Measurements from ENCODE around the gene SCARF2. TPM values are rescaled to one million over a fixed set of nuclear protein-coding genes. Genes with fewer than 3 reads are reported as not detected.

Gene SCARF2
- total and polyA plus RNA-seq, 2 experiments from 2014 or later, result 7.9 to 45.6 TPM

DNA sequence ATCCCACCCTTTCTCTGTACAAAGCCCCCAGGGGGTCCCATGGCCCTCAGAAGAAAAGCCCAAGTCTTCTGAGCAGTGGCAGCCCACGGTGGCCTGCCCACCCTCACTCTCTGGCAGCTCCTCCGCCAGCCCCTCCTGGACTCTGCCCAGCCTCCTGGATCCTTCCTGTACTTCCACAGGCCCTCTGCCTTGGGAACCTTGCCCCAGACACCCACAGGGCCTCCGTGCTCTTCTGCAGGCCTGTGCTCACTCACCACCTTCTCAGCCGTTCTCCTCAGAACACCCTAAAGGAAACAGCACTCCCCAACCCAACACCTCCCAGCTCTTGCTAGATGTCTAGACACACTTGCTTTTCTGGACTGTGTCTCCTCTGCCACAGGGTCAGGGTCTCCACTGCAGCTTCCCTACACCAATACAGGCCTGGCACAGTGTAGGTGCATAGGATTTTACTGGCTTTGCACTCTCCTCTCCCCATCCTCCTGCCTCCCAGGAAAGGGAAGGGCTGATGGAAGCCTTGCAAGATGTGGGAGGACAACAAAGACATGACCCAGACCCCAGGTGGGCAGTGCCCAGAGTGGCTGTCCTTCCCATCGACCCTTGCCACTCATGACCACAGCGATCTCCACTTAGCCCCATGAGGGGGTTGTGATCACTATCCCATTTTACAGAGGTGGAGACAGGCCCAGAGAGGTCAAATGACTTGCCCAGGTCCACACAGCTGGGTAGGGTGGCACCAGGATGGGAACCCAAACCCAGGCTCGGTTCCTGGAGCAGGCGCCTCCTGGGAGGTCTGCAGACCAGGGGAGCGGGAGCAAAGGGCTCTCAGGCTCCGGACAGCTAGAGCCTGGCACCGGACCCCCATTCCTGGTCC is 2.0 kb downstream of the SCARF2 start:
- TF ChIP-seq EZH2phosphoT487 (IDR thresholded peaks at IDR 0.05; ENCODE audit: insufficient read depth, low read depth) (no peak), EZH2 (IDR thresholded peaks at IDR 0.05; ENCODE audit: insufficient read depth, poor library complexity, severe bottlenecking) (no peak)
- H3K9me3 ChIP-seq (ENCODE audit: low read depth), result no peaks in the 10 kb centered on the region
- in situ Hi-C loops (cut with MboI), result no loop called here
- H3K9me2 ChIP-seq (ENCODE audit: insufficient read depth), result no peaks in the 10 kb centered on the region
- H3K36me3 ChIP-seq (ENCODE audit: low read depth), result no peaks in the 10 kb centered on the region
- H2AFZ ChIP-seq, result no peak overlapping the region
- no peaks in the 10 kb centered on the region for H3F3A ChIP-seq (ENCODE audit: insufficient read depth)
- H3K4me1 ChIP-seq (ENCODE audit: insufficient read depth), result peaks cover 11% of the 10 kb centered on the region
- H3K27ac ChIP-seq, result peak overlapping the region; percentile 11
- H3K9ac ChIP-seq, result peak overlapping the region; percentile 91
- WGBS, 2 experiments (ENCODE audit: low coverage in 1 of 2, low lambda C conversion rate in 2 of 2, missing lambda C conversion rate in 2 of 2), result 43 to 60% methylated on average over 6 to 11 of the region's 11 CpGs
- H3K4me2 ChIP-seq (ENCODE audit: unreplicated experiment), result peak overlapping the region; percentile 85
- peaks cover 5% of the 10 kb centered on the region; the same call in 1 of the 2 replicates for H4K20me1 ChIP-seq (ENCODE audit: insufficient read depth)
- DNase-seq, result no peak
- peak overlapping the region; percentile 95 for H3K4me3 ChIP-seq
- H3K27me3 ChIP-seq (replicated peaks; ENCODE audit: insufficient read depth), result no peaks in the 10 kb centered on the region
- peaks cover 63% of the 10 kb centered on the region for H3K79me2 ChIP-seq (ENCODE audit: insufficient read depth)

DNA sequence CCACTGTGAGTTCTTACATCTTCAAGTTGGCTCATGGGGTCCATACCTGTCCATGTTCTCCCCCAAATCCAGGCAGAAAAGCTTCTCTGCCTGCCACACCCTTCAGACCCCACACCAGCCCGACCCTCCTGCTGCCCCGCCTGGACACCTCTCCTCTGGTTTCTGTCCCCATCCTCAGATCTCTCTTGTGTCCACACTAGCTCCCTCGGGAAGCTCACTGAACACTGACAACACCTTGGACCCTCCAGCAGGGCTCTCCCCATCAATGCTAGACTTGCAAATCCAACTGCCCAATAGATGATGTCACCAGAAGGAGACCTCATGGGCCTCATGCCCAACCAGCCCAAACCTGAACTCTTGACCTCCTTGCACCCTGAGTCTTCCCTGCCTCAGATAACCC is 2.9 kb downstream of the SCARF2 start:
- H4K20me1 ChIP-seq (ENCODE audit: insufficient read depth), result peaks cover 5% of the 10 kb centered on the region; the same call in 1 of the 2 replicates

DNA sequence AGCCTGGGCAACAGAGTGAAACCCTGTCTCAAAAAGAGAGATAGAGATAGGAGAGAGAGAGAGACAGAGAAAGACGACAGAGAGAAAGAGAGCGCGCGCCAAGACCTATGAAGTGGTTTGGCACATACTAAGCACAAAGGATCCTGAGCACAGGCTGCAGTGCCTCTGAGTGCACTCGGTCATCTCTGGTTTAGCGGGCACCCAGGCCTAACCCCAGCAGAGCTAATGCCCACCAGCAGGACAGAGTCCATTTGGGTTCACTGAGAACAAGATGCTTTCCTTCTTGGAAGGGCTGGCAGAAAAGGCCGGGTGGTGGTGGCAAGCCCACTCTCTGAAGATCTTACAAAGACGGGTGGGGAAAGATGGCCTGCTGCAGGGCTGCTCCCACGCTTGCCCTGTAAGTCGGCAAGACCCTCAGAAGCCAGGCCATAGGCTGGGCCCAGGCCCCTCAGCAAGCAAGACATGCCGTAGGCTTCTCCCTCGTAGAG is 3.3 kb downstream of the SCARF2 start:
- H3K4me2 ChIP-seq (ENCODE audit: unreplicated experiment), result no peak overlapping the region
- no peak overlapping the region for H3K27ac ChIP-seq
- H4K20me1 ChIP-seq (ENCODE audit: insufficient read depth), result peaks cover 5% of the 10 kb centered on the region; the same call in 1 of the 2 replicates
- TF ChIP-seq EZH2phosphoT487 (IDR thresholded peaks at IDR 0.05; ENCODE audit: insufficient read depth, low read depth) (no peak), EZH2 (IDR thresholded peaks at IDR 0.05; ENCODE audit: insufficient read depth, poor library complexity, severe bottlenecking) (no peak)
- H3K4me1 ChIP-seq (ENCODE audit: insufficient read depth), result peaks cover 11% of the 10 kb centered on the region
- WGBS, 2 experiments (ENCODE audit: low coverage in 1 of 2, low lambda C conversion rate in 2 of 2, missing lambda C conversion rate in 2 of 2), result 91 to 93% methylated on average over 12 of the region's 12 CpGs
- H3K9ac ChIP-seq, result no peak overlapping the region
- H3K4me3 ChIP-seq, result no peak overlapping the region
- H3K79me2 ChIP-seq (ENCODE audit: insufficient read depth), result peaks cover 76% of the 10 kb centered on the region
- H3K27me3 ChIP-seq (replicated peaks; ENCODE audit: insufficient read depth), result no peaks in the 10 kb centered on the region
- H3K36me3 ChIP-seq (ENCODE audit: low read depth), result no peaks in the 10 kb centered on the region
- no peaks in the 10 kb centered on the region for H3F3A ChIP-seq (ENCODE audit: insufficient read depth)
- H2AFZ ChIP-seq, result no peak overlapping the region
- in situ Hi-C loops (cut with MboI), result no loop called here
- no peaks in the 10 kb centered on the region for H3K9me3 ChIP-seq (ENCODE audit: low read depth)
- H3K9me2 ChIP-seq (ENCODE audit: insufficient read depth), result no peaks in the 10 kb centered on the region
- DNase-seq, result no peak

More for the DNA sequence above, 2.9 kb downstream of the SCARF2 start:
- no peak overlapping the region for H3K4me3 ChIP-seq
- no peak overlapping the region for H3K9ac ChIP-seq
- H3K79me2 ChIP-seq (ENCODE audit: insufficient read depth), result peaks cover 72% of the 10 kb centered on the region
- no peaks in the 10 kb centered on the region for H3K36me3 ChIP-seq (ENCODE audit: low read depth)
- no peaks in the 10 kb centered on the region for H3F3A ChIP-seq (ENCODE audit: insufficient read depth)
- no peaks in the 10 kb centered on the region for H3K9me2 ChIP-seq (ENCODE audit: insufficient read depth)
- H2AFZ ChIP-seq, result no peak overlapping the region
- 76 to 94% methylated on average over 3 of the region's 3 CpGs for WGBS, 2 experiments (ENCODE audit: low coverage in 1 of 2, low lambda C conversion rate in 2 of 2, missing lambda C conversion rate in 2 of 2)
- H3K9me3 ChIP-seq (ENCODE audit: low read depth), result no peaks in the 10 kb centered on the region
- no peak overlapping the region for H3K4me2 ChIP-seq (ENCODE audit: unreplicated experiment)
- TF ChIP-seq EZH2phosphoT487 (IDR thresholded peaks at IDR 0.05; ENCODE audit: insufficient read depth, low read depth), result no peak
- no peak for TF ChIP-seq EZH2 (IDR thresholded peaks at IDR 0.05; ENCODE audit: insufficient read depth, poor library complexity, severe bottlenecking)
- no peak overlapping the region for H3K27ac ChIP-seq
- no peak for DNase-seq
- in situ Hi-C loops (cut with MboI), result no loop called here
- H3K27me3 ChIP-seq (replicated peaks; ENCODE audit: insufficient read depth), result no peaks in the 10 kb centered on the region
- peaks cover 11% of the 10 kb centered on the region for H3K4me1 ChIP-seq (ENCODE audit: insufficient read depth)

DNA sequence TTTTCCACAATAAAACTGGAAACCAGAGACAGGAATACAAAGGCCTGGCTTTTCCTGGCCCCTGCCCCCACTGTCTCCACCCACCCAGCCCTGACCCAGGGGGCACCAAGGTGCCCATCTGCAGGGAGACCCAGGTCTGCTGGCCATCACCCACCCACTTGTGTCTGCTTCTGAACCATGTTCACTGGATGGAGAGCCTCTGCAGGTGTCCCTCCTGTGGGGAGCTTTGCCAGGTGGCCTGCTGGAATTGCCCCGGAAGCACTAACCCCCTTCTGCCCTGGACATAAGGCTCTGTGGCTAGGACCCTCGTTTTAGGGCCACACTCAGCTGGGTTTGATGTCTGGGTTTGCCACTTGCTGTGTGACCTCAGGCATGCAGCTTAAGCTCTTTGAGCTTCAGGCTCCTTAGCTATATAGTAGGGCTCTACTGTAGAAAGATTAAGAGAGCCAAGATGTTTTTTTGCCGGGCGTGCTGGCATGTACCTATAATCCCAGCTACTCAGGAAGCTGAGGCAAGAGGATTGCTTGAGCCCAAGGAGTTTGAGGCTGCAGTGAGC is 3.9 kb downstream of the SCARF2 start:
- DNase-seq, result no peak
- Histone ChIP-seq H3F3A (ENCODE audit: insufficient read depth) (no peaks in the 10 kb centered on the region), H3K4me2 (ENCODE audit: unreplicated experiment) (no peak overlapping the region), H4K20me1 (ENCODE audit: insufficient read depth) (peaks cover 5% of the 10 kb centered on the region; the same call in 1 of the 2 replicates), H3K27me3 (replicated peaks; ENCODE audit: insufficient read depth) (no peaks in the 10 kb centered on the region), H3K9ac (no peak overlapping the region), H3K4me3 (no peak overlapping the region), H3K4me1 (ENCODE audit: insufficient read depth) (peaks cover 11% of the 10 kb centered on the region), H3K36me3 (ENCODE audit: low read depth) (0 out of 2 replicates have a peak, but pooled peaks cover 3% of the 10 kb centered on the region), H3K9me2 (ENCODE audit: insufficient read depth) (no peaks in the 10 kb centered on the region), H3K9me3 (ENCODE audit: low read depth) (no peaks in the 10 kb centered on the region), H2AFZ (no peak overlapping the region), H3K27ac (no peak overlapping the region), H3K79me2 (ENCODE audit: insufficient read depth) (peaks cover 76% of the 10 kb centered on the region)
- no peak for TF ChIP-seq EZH2phosphoT487 (IDR thresholded peaks at IDR 0.05; ENCODE audit: insufficient read depth, low read depth)
- no peak for TF ChIP-seq EZH2 (IDR thresholded peaks at IDR 0.05; ENCODE audit: insufficient read depth, poor library complexity, severe bottlenecking)
- in situ Hi-C loops (cut with MboI), result no loop called here
- 76 to 80% methylated on average over 3 to 4 of the region's 4 CpGs for WGBS, 2 experiments (ENCODE audit: low coverage in 1 of 2, low lambda C conversion rate in 2 of 2, missing lambda C conversion rate in 2 of 2)

Measured in GM23248 (cell line).